ENCODE results near the gene TEX19. TPM values are rescaled to one million over a fixed set of nuclear protein-coding genes. Genes with fewer than 3 reads are reported as not detected.

The TEX19 gene
- total RNA-seq, 4 donors from 2014 or later = not detected

GRCh38 chr17:82319619-82320062 lies 39.4 kb upstream of the TEX19 start:
- DNase-seq (ENCODE audit: extremely low spot score) = no peak
- Histone ChIP-seq H3K4me3 (no peak overlapping the region), H3K4me1 (peaks cover 6 to 33% (median 22%) of the 10 kb centered on the region in 4 donors), H3K9me3 (no peaks in the 10 kb centered on the region), H3K27ac (replicated peaks in 1 of 4) (no peak overlapping the region), H3K27me3 (peaks cover 0 to 61% (median 16%) of the 10 kb centered on the region in 4 donors), H3K36me3 (peaks cover 0 to 10% (median 0%) of the 10 kb centered on the region in 4 donors)
- WGBS = 88% methylated on average over 35 of the region's 35 CpGs
- intact Hi-C loops (cut with DNase I) = loop anchor here (2.0 kb wide), 2 partner anchors 19 to 83 kb away; no protein-coding TSS in a partner anchor
- no peak for TF ChIP-seq POLR2A (IDR thresholded peaks at IDR 0.05; ENCODE audit: low read depth)
- TF ChIP-seq, protein P1, sequence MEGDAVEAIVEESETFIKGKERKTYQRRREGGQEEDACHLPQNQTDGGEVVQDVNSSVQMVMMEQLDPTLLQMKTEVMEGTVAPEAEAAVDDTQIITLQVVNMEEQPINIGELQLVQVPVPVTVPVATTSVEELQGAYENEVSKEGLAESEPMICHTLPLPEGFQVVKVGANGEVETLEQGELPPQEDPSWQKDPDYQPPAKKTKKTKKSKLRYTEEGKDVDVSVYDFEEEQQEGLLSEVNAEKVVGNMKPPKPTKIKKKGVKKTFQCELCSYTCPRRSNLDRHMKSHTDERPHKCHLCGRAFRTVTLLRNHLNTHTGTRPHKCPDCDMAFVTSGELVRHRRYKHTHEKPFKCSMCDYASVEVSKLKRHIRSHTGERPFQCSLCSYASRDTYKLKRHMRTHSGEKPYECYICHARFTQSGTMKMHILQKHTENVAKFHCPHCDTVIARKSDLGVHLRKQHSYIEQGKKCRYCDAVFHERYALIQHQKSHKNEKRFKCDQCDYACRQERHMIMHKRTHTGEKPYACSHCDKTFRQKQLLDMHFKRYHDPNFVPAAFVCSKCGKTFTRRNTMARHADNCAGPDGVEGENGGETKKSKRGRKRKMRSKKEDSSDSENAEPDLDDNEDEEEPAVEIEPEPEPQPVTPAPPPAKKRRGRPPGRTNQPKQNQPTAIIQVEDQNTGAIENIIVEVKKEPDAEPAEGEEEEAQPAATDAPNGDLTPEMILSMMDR (IDR thresholded peaks at IDR 0.05) = no peak
- no peak for TF ChIP-seq EP300 (IDR thresholded peaks at IDR 0.05)
- no peak for TF ChIP-seq POLR2AphosphoS5 (IDR thresholded peaks at IDR 0.05)

GRCh38 chr17:82320140-82320840 lies 38.8 kb upstream of the TEX19 start:
- WGBS = 60% methylated on average over 16 of the region's 26 CpGs

DNA sequence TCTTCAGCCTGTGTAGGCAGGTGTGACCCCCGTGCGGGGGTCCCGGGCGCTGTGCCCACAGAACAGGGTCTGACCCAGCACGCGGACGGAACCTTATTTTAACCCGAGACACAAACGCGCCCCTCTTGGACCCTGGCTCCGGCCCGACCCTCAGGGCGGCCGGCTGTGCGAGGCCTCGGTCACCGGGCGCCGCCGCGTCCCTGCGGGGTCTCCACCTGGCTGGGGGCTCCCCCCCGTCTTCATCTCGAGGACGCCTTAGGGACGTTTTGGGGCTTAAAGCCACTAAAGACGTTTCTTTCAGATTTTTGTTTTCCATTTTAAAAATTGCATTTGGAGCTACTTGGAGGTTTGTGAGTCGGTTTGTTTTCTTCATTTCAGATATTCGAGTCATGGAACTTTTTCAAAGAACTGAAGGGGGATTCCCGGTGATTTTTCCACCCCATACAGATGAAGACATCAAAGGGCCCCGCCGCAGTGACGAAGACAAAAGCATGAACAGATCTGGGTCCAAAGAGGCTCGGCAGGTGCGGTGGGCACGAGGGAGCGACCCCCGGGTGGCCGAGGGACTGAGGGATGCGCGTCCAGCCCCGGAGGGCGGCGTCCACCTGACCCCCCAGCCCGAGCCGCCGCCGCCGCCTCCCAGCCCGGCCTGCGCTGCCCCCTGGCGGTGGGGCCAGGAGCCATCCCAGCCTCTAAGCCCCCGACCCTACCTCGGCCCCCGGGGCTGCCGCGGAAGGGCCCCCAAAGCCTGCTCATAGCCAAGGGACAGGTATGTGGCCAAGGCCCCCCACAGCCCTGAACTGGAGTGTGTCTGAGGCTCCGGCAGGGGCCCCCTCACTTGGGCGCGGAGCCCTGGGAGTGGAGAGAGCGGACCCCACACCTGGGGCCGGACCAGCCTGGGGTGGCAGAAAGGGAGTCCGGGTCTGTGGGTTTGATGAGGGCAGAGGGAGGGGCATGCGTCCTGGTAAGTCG lies 37.8 kb upstream of the TEX19 start:
- Histone ChIP-seq H3K4me1 (peaks cover 6 to 19% (median 10%) of the 10 kb centered on the region in 4 donors), H3K4me3 (peak overlapping the region in 2 of 4 donors; percentile 25 to 33), H3K9me3 (no peaks in the 10 kb centered on the region), H3K27ac (replicated peaks in 1 of 4) (no peak overlapping the region), H3K36me3 (peaks cover 0 to 21% (median 0%) of the 10 kb centered on the region in 4 donors), H3K27me3 (peaks cover 0 to 45% (median 2%) of the 10 kb centered on the region in 4 donors)
- TF ChIP-seq POLR2AphosphoS5 (IDR thresholded peaks at IDR 0.05) = no peak
- TF ChIP-seq, protein P1 (IDR thresholded peaks at IDR 0.05) = peak; percentile 96 to 99 (median 98)
- intact Hi-C loops (cut with DNase I) = loop anchor here (1.0 to 2.0 kb wide), 3 partner anchors 20 to 115 kb away; no protein-coding TSS in a partner anchor
- DNase-seq (ENCODE audit: extremely low spot score) = no peak
- WGBS = 47% methylated on average over 57 of the region's 65 CpGs

More at GRCh38 chr17:82320140-82320840, 38.8 kb upstream of the TEX19 start:
- no peaks in the 10 kb centered on the region for H3K9me3 ChIP-seq
- H3K36me3 ChIP-seq = peaks cover 0 to 15% (median 0%) of the 10 kb centered on the region in 4 donors
- TF ChIP-seq POLR2AphosphoS5 (IDR thresholded peaks at IDR 0.05) (no peak), EP300 (IDR thresholded peaks at IDR 0.05) (no peak), POLR2A (IDR thresholded peaks at IDR 0.05; ENCODE audit: low read depth) (no peak)
- TF ChIP-seq, protein P1 (IDR thresholded peaks at IDR 0.05) = no peak
- H3K27me3 ChIP-seq = peaks cover 0 to 55% (median 9%) of the 10 kb centered on the region in 4 donors
- no peak overlapping the region for H3K4me3 ChIP-seq
- H3K4me1 ChIP-seq = peaks cover 6 to 28% (median 19%) of the 10 kb centered on the region in 4 donors
- no peak overlapping the region for H3K27ac ChIP-seq (replicated peaks in 1 of 4)
- intact Hi-C loops (cut with DNase I) = loop anchor here (2.0 kb wide), 2 partner anchors 19 to 83 kb away; no protein-coding TSS in a partner anchor
- DNase-seq (ENCODE audit: extremely low spot score) = no peak

DNA sequence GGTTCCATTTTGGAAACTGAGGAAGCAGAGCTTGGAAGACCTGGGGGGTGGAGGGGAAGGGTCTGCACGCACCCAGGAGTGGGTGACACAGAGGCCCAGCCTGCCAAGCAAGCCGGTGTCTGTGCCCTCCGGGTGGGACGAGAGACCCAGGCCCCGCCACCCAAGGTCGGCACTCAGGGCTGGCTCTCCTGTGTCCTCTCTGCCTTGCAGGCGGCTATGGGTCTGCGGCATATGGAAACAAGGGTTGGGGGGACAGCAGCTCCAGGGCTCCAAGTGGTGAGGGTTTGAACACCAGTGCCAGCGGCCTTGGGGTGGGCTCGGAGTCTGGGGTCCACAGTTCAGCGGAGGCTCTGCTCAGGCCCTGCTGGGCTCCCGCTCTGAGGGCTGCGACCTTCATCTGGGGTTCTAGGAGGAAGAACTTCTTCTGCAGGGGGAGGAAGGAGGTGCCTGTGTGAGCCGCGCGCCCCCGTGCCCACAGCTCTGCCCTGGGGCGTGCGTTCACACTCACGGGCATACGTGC lies 37.0 kb upstream of the TEX19 start:
- no peak for DNase-seq (ENCODE audit: extremely low spot score)
- intact Hi-C loops (cut with DNase I) = loop anchor here (1.0 to 2.0 kb wide), 3 partner anchors 21 to 116 kb away; no protein-coding TSS in a partner anchor
- Histone ChIP-seq H3K4me1 (peaks cover 6 to 12% (median 9%) of the 10 kb centered on the region in 4 donors), H3K4me3 (no peak overlapping the region), H3K9me3 (no peaks in the 10 kb centered on the region), H3K36me3 (peaks cover 0 to 21% (median 0%) of the 10 kb centered on the region in 4 donors), H3K27me3 (peaks cover 0 to 43% (median 0%) of the 10 kb centered on the region in 4 donors), H3K27ac (replicated peaks in 1 of 4) (no peak overlapping the region)
- no peak for TF ChIP-seq EP300 (IDR thresholded peaks at IDR 0.05)
- no peak for TF ChIP-seq POLR2A (IDR thresholded peaks at IDR 0.05; ENCODE audit: low read depth)
- no peak for TF ChIP-seq POLR2AphosphoS5 (IDR thresholded peaks at IDR 0.05)
- TF ChIP-seq, protein P1 (IDR thresholded peaks at IDR 0.05) = no peak
- WGBS = 81% methylated on average over 16 of the region's 21 CpGs

Data from esophagus muscularis mucosa (tissue), 4 donors.